Lung (tissue), 12 donors: ENCODE results near the gene C21orf58. TPM values are rescaled to one million over a fixed set of nuclear protein-coding genes. Genes with fewer than 3 reads are reported as not detected.
A peak's percentile ranks its signal among the peaks of the same experiment; 100 is the strongest.

Experiments
- ATAC-seq: fragments of 200-7000 bp; cut with Tn5 transposase; one replicate; pipeline ENCODE4 v1.9.1; 2020; ENCODE audit warnings: moderate number of reproducible peaks; ENCODE audit not compliant: insufficient read depth, low FRiP score
- DNase-seq, 3 donors: peaks; one replicate each; pipeline ENCODE4 v3.0.0-alpha.2; 2013 to 2017
- H3K27ac ChIP-seq, 2 donors: one replicate each; pipeline ENCODE4 v1.5.1; 2013; ENCODE audit warnings: mild to moderate bottlenecking in 2 of 2, moderate library complexity in 2 of 2, control low read depth in 1 of 2, inconsistent platforms in 1 of 2, low read depth in 1 of 2, low read length in 1 of 2
- H3K27me3 ChIP-seq, 3 donors: one replicate each; pipeline ENCODE4 v1.5.1; 2013; ENCODE audit warnings: low read length in 2 of 3; ENCODE audit not compliant: control insufficient read depth in 3 of 3, insufficient read depth in 3 of 3
- H3K36me3 ChIP-seq, 4 donors: one replicate each; pipeline ENCODE4 v1.5.1; 2013; ENCODE audit warnings: low read length in 4 of 4, mild to moderate bottlenecking in 1 of 4, moderate library complexity in 1 of 4; ENCODE audit not compliant: control insufficient read depth in 4 of 4, insufficient read depth in 4 of 4
- H3K4me1 ChIP-seq, 5 donors: one replicate each; pipeline ENCODE4 v1.5.1; 2013; ENCODE audit warnings: low read length in 5 of 5, mild to moderate bottlenecking in 2 of 5, moderate library complexity in 1 of 5; ENCODE audit not compliant: control insufficient read depth in 5 of 5, insufficient read depth in 5 of 5
- H3K4me3 ChIP-seq: one replicate; pipeline ENCODE4 v1.5.1; 2013; ENCODE audit warnings: mild to moderate bottlenecking, control low read depth, moderate library complexity
- H3K9ac ChIP-seq, 2 donors: one replicate each; pipeline ENCODE4 v1.5.1; 2013; ENCODE audit warnings: low read length in 2 of 2, control low read depth in 1 of 2; ENCODE audit not compliant: insufficient read depth in 1 of 2
- H3K9me3 ChIP-seq, 4 donors: one replicate each; pipeline ENCODE4 v1.5.1; 2013; ENCODE audit warnings: low read length in 3 of 4, mild to moderate bottlenecking in 1 of 4, moderate library complexity in 1 of 4; ENCODE audit not compliant: control insufficient read depth in 4 of 4, insufficient read depth in 3 of 4
- WGBS, 2 donors: extraction: QIAGEN DNeasy Blood & Tissue Kit; methylation state at CpG; one replicate each; pipeline ENCODE4 v1.1.7; 2013; 5-methylcytosine and 5-hydroxymethylcytosine counted together
- polyA plus RNA-seq, 2 donors: library from polyadenylated mRNA; stranded (reverse); fragments of 200-250 nt; gene quantifications; one replicate each; pipeline ENCODE4 v1.2.1, GENCODE V29; 2013
- total RNA-seq, 2 donors: library from RNA; depleted of rRNA in 1 of 2; stranded (reverse); fragments of >200 nt in 1 of 2; gene quantifications; one replicate each; pipeline ENCODE4 v1.2.1, GENCODE V29; 2014 to 2021
- TF ChIP-seq, protein P1 (sequence below): IDR thresholded peaks from 2 replicates; pipeline ENCODE4 v1.5.1; 2012; ENCODE audit warnings: mild to moderate bottlenecking; ENCODE audit errors: control extremely low read depth, extremely low read depth
- donor health status: control.
- donor health status: control.
- donor health status: Bipolar disorder and iron deficiency.
- donor health status: healthy.
- donor health status: DM: yes; HTN: yes; CAD: no.

The C21orf58 gene
- total and polyA plus RNA-seq, 4 donors: 4.8 to 20.8 (median 8.9) TPM

DNA sequence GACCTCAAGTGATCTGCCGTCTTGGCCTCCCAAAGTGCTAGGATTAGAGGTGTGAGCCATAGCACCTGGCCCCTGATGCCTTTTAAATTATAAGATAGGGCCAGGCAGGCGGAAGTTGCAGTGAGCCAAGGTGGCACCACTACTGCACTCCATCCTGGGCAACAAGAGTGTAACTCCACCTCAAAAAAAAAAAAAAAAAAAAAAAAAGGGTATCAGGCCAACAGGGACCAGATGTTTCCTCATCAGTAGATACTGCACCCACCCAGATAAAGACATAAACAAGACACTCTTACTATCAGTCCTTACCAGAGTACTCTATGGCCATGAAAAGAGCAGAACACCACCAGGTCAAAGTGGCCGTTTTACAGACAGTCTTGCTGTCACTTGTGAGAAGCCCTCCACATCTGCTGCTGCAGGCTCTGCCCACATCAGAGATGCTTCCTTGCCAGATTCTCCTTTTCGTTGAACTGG, 3.3 kb downstream of the C21orf58 start:
- peak overlapping the region in 1 of 2 donors; percentile 26 for H3K9ac ChIP-seq
- WGBS, 2 donors: 22 to 46% methylated on average over 4 of the region's 4 CpGs
- H3K27ac ChIP-seq: no peak overlapping the region
- ATAC-seq: no peak
- DNase-seq: peak in 1 of 3 donors; percentile 20
- no peaks in the 10 kb centered on the region for H3K27me3 ChIP-seq
- no peaks in the 10 kb centered on the region for H3K9me3 ChIP-seq
- no peak overlapping the region for H3K4me3 ChIP-seq
- H3K36me3 ChIP-seq: peaks cover 0 to 3% (median 0%) of the 10 kb centered on the region in 4 donors
- peaks cover 0 to 31% (median 16%) of the 10 kb centered on the region in 5 donors for H3K4me1 ChIP-seq
- TF ChIP-seq, protein P1, sequence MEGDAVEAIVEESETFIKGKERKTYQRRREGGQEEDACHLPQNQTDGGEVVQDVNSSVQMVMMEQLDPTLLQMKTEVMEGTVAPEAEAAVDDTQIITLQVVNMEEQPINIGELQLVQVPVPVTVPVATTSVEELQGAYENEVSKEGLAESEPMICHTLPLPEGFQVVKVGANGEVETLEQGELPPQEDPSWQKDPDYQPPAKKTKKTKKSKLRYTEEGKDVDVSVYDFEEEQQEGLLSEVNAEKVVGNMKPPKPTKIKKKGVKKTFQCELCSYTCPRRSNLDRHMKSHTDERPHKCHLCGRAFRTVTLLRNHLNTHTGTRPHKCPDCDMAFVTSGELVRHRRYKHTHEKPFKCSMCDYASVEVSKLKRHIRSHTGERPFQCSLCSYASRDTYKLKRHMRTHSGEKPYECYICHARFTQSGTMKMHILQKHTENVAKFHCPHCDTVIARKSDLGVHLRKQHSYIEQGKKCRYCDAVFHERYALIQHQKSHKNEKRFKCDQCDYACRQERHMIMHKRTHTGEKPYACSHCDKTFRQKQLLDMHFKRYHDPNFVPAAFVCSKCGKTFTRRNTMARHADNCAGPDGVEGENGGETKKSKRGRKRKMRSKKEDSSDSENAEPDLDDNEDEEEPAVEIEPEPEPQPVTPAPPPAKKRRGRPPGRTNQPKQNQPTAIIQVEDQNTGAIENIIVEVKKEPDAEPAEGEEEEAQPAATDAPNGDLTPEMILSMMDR: no peak

- TF ChIP-seq, protein P1: no peak
- Histone ChIP-seq H3K4me1 (peaks cover 0 to 29% (median 16%) of the 10 kb centered on the region in 5 donors), H3K4me3 (no peak overlapping the region), H3K9ac (no peak overlapping the region), H3K9me3 (no peaks in the 10 kb centered on the region), H3K36me3 (peaks cover 0 to 3% (median 0%) of the 10 kb centered on the region in 4 donors), H3K27ac (no peak overlapping the region), H3K27me3 (no peaks in the 10 kb centered on the region)
- DNase-seq (no peak), ATAC-seq (no peak)
- 94 to 95% methylated on average over 7 of the region's 7 CpGs for WGBS, 2 donors
Measured at GRCh38 chr21:46319186-46319585, 4.5 kb downstream of the C21orf58 start.

DNA sequence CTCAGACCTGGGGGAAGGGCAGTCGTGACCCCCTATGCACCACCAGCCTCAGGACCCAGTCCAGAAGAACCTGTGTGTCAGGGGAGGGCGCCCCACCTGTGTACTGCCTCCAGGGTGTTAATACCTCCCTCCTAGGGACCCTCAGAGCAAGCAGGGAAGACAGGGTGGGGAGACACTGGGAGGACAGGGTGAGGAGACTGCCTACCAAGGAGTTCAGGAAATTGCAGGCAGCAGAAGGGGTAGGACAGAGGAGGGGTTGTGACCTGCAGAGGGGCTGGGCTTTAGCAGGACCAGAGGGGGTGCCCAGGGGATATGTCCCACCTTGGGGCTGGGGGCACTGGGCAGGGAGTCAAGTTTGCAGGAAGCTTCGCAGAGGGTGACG, 5.2 kb downstream of the C21orf58 start:
- peaks cover 0 to 29% (median 16%) of the 10 kb centered on the region in 5 donors for H3K4me1 ChIP-seq
- no peak overlapping the region for H3K4me3 ChIP-seq
- TF ChIP-seq, protein P1: no peak
- H3K9ac ChIP-seq: no peak overlapping the region
- H3K27ac ChIP-seq: no peak overlapping the region
- WGBS, 2 donors: 88 to 89% methylated on average over 4 of the region's 4 CpGs
- DNase-seq (no peak), ATAC-seq (no peak)
- no peaks in the 10 kb centered on the region for H3K9me3 ChIP-seq
- H3K27me3 ChIP-seq: no peaks in the 10 kb centered on the region
- peaks cover 0 to 3% (median 0%) of the 10 kb centered on the region in 4 donors for H3K36me3 ChIP-seq
